Ramos (cell line): ENCODE measurements around the gene NUAK1.

ENCODE experiments used
- in situ Hi-C: fragments of 300-500 bp; cut with MboI; formaldehyde crosslinking; loops from one replicate; pipeline ENCODE4 v1.14.3; 2022; ENCODE audit warnings: low sequenced_read_pairs; ENCODE audit not compliant: unreplicated experiment

Gene NUAK1

GRCh38 chr12:106149096-106149784, 10.5 kb upstream of the NUAK1 start:
- in situ Hi-C loops, result loop anchor here (25.0 kb wide), 1 partner anchor 437 kb away; no protein-coding TSS in a partner anchor

- in situ Hi-C loops, result loop anchor here (25.0 kb wide), 1 partner anchor 436 kb away; no protein-coding TSS in a partner anchor
These were observed 9.2 kb upstream of the NUAK1 start for GRCh38 chr12:106147956-106148355.

- in situ Hi-C loops, result loop anchor here (25.0 kb wide), 1 partner anchor 435 kb away; no protein-coding TSS in a partner anchor
These were observed 8.2 kb upstream of the NUAK1 start for GRCh38 chr12:106146987-106147386.

- in situ Hi-C loops, result loop anchor here (25.0 kb wide), 1 partner anchor 433 kb away; no protein-coding TSS in a partner anchor
These were observed 7.0 kb upstream of the NUAK1 start for GRCh38 chr12:106145539-106146447.

GRCh38 chr12:106144847-106145246, 6.1 kb upstream of the NUAK1 start:
- in situ Hi-C loops, result loop anchor here (25.0 kb wide), 1 partner anchor 433 kb away; no protein-coding TSS in a partner anchor

- in situ Hi-C loops, result loop anchor here (25.0 kb wide), 1 partner anchor 430 kb away; no protein-coding TSS in a partner anchor
These were observed 4.0 kb upstream of the NUAK1 start for GRCh38 chr12:106142591-106143261.

GRCh38 chr12:106141920-106142319, 3.2 kb upstream of the NUAK1 start:
- in situ Hi-C loops, result loop anchor here (25.0 kb wide), 1 partner anchor 430 kb away; no protein-coding TSS in a partner anchor

- in situ Hi-C loops, result loop anchor here (25.0 kb wide), 1 partner anchor 429 kb away; no protein-coding TSS in a partner anchor
These were observed 2.7 kb upstream of the NUAK1 start for GRCh38 chr12:106141452-106141851.

- in situ Hi-C loops, result loop anchor here (25.0 kb wide), 1 partner anchor 429 kb away; no protein-coding TSS in a partner anchor
These were observed 2.2 kb upstream of the NUAK1 start for GRCh38 chr12:106141003-106141402.

- in situ Hi-C loops, result loop anchor here (25.0 kb wide), 1 partner anchor 428 kb away; no protein-coding TSS in a partner anchor
These were observed 1.7 kb upstream of the NUAK1 start for GRCh38 chr12:106140223-106140986.

- in situ Hi-C loops, result loop anchor here (10.0 to 25.0 kb wide), 2 partner anchors 427 to 725 kb away; no protein-coding TSS in a partner anchor
These were observed 843 bp upstream of the NUAK1 start for GRCh38 chr12:106139422-106140171.

- in situ Hi-C loops, result loop anchor here (10.0 to 25.0 kb wide), 2 partner anchors 426 to 723 kb away; no protein-coding TSS in a partner anchor
These were observed 459 bp downstream of the NUAK1 start for GRCh38 chr12:106138357-106138632.

GRCh38 chr12:106137530-106138356, 1.0 kb downstream of the NUAK1 start:
- in situ Hi-C loops, result loop anchor here (10.0 to 25.0 kb wide), 2 partner anchors 425 to 723 kb away; no protein-coding TSS in a partner anchor

- in situ Hi-C loops, result loop anchor here (10.0 to 25.0 kb wide), 2 partner anchors 424 to 721 kb away; no protein-coding TSS in a partner anchor
These were observed 2.5 kb downstream of the NUAK1 start for GRCh38 chr12:106136263-106136662.

- in situ Hi-C loops, result loop anchor here (10.0 to 25.0 kb wide), 2 partner anchors 423 to 721 kb away; no protein-coding TSS in a partner anchor
These were observed 3.0 kb downstream of the NUAK1 start for GRCh38 chr12:106135781-106136180.

- in situ Hi-C loops, result loop anchor here (10.0 to 25.0 kb wide), 2 partner anchors 423 to 720 kb away; no protein-coding TSS in a partner anchor
These were observed 3.7 kb downstream of the NUAK1 start for GRCh38 chr12:106135075-106135474.

GRCh38 chr12:106134294-106134949, 4.3 kb downstream of the NUAK1 start:
- in situ Hi-C loops, result loop anchor here (10.0 to 25.0 kb wide), 2 partner anchors 422 to 720 kb away; no protein-coding TSS in a partner anchor
